Activated CD8-positive, alpha-beta T cell treated with anti-CD3 and anti-CD28 coated beads for 36 hours (primary cell): Measurements from ENCODE around the gene SLC43A2. TPM values are rescaled to one million over a fixed set of nuclear protein-coding genes. Genes with fewer than 3 reads are reported as not detected.

Experiments used
- ATAC-seq: fragments of 200-7000 bp; cut with Tn5 transposase; one replicate; pipeline ENCODE4 v1.10.0; 2021; ENCODE audit warnings: mild to moderate bottlenecking, moderate library complexity
- CTCF ChIA-PET: fragments of 350-600 bp; sonication (Branson Sonifier 250); formaldehyde crosslinking; loops from one replicate; lab custom pipeline; 2021; ENCODE audit warnings: antibody characterized with exemption; lab: Charles Lee
- POLR2A ChIA-PET: fragments of 350-600 bp; sonication (Branson Sonifier 250); formaldehyde crosslinking; loops from one replicate; lab custom pipeline; 2021; ENCODE audit warnings: antibody characterized with exemption; lab: Charles Lee
- DNase-seq: peaks from one replicate; pipeline ENCODE4 v3.0.0-alpha.2; 2020
- H3K27ac Mint-ChIP-seq: one replicate; pipeline ENCODE4 v1.8.0; 2021; ENCODE audit warnings: mild to moderate bottlenecking, mixed read lengths
- H3K27me3 Mint-ChIP-seq: one replicate; pipeline ENCODE4 v1.8.0; 2021; ENCODE audit warnings: mixed read lengths
- H3K36me3 Mint-ChIP-seq: one replicate; pipeline ENCODE4 v1.8.0; 2021; ENCODE audit warnings: low read depth, mixed read lengths
- H3K4me1 Mint-ChIP-seq: one replicate; pipeline ENCODE4 v1.8.0; 2021; ENCODE audit warnings: low read depth, mixed read lengths
- H3K4me3 Mint-ChIP-seq: one replicate; pipeline ENCODE4 v1.8.0; 2021; ENCODE audit warnings: mild to moderate bottlenecking, moderate library complexity, mixed read lengths
- H3K9me3 Mint-ChIP-seq: one replicate; pipeline ENCODE4 v1.8.0; 2021; ENCODE audit warnings: mixed read lengths
- intact Hi-C: fragments of 100-400 bp; cut with micrococcal nuclease; formaldehyde crosslinking; loops from one replicate; pipeline ENCODE4 v1.10.0; 2022
- total RNA-seq, 2 experiments: library from RNA; stranded (reverse); gene quantifications; one replicate each; pipeline ENCODE4 v1.2.3, GENCODE V29; 2021
- TF ChIP-seq, protein P1 (sequence below): fragments of 200-600 bp; IDR thresholded peaks from one replicate; pipeline ENCODE4 v1.8.0; 2022; ENCODE audit warnings: antibody characterized with exemption, mild to moderate bottlenecking

The SLC43A2 gene
- total RNA-seq, 2 experiments from 2014 or later, result 5.6 to 5.7 TPM

DNA sequence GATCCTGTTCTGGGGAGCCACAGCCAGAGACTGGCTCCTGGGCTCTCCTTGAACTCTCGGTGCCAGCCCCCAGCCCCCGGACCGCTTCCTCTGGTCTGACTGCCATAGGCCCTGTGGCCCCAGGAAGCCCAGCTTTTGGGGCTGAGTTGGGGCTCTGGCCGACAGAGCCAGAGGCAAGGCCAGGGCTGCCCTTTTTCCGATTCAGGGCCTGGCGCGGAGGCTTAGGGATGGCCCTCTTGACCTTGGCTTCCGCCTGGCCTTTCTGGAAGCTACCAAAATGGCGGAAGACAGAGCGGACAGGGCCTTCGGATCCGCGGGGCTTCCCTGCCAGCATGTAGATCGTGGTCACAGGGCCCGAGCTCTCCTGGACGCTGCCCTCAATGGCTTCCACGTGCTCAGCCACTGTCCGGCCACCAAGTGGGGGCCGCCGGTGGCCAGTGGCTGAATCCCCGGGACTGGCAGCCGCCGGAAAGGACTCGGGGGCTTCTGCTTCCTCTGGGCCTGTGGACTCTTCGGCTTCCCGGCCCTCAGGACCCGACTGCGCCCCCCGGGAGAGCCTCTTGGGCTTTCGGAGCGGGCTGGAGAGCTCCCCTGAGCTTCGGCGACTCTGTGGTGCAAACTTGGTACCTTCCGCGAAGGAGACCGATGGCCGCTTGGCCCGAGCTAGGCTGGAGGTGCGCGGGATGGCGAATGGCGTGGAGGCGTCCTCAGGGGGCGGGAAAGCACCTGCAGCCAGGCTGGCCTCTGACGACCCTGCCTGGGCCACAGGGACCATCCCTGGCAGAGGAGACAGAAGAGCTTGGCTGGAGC, 6.4 kb upstream of the SLC43A2 start:
- ATAC-seq (no peak), DNase-seq (no peak)
- Mint-ChIP-seq H3K4me1 (peaks cover 2% of the 10 kb centered on the region), H3K27me3 (no peaks in the 10 kb centered on the region), H3K36me3 (no peaks in the 10 kb centered on the region), H3K9me3 (no peaks in the 10 kb centered on the region), H3K4me3 (no peak overlapping the region), H3K27ac (no peak overlapping the region)
- intact Hi-C loops, result no loop called here
- TF ChIP-seq, protein P1, sequence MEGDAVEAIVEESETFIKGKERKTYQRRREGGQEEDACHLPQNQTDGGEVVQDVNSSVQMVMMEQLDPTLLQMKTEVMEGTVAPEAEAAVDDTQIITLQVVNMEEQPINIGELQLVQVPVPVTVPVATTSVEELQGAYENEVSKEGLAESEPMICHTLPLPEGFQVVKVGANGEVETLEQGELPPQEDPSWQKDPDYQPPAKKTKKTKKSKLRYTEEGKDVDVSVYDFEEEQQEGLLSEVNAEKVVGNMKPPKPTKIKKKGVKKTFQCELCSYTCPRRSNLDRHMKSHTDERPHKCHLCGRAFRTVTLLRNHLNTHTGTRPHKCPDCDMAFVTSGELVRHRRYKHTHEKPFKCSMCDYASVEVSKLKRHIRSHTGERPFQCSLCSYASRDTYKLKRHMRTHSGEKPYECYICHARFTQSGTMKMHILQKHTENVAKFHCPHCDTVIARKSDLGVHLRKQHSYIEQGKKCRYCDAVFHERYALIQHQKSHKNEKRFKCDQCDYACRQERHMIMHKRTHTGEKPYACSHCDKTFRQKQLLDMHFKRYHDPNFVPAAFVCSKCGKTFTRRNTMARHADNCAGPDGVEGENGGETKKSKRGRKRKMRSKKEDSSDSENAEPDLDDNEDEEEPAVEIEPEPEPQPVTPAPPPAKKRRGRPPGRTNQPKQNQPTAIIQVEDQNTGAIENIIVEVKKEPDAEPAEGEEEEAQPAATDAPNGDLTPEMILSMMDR, result no peak
- ChIA-PET CTCF (interaction anchor here (0.6 to 15.2 kb wide), 2 partner anchors 60 to 105 kb away, joined by 3 to 243 read pairs; no protein-coding TSS in a partner anchor), POLR2A (no interaction called here)

DNA sequence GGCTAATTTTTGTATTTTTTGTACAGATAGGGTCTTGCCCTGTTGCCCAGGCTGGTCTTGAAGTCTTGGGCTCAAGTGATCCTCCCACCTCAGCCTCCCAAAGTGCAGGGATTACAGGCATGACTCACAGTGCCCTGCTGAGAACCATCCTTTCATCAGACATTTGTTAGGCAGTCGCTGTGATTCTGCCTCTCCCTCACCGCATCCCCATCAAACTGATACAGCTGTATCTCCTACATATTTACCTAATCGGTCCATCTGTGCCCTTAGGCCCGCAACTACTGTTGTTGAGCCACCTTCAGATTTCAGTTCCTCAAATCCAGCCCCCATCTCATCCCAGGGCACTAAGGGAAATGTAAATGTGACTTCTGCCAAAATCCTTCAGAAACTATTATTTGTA, 2.0 kb upstream of the SLC43A2 start:
- POLR2A ChIA-PET, result interaction anchor here (0.6 to 2.9 kb wide), 7 partner anchors 12 to 101 kb away, joined by 3 to 11 read pairs (median 5); partner anchors contain the start of gene RILP

DNA sequence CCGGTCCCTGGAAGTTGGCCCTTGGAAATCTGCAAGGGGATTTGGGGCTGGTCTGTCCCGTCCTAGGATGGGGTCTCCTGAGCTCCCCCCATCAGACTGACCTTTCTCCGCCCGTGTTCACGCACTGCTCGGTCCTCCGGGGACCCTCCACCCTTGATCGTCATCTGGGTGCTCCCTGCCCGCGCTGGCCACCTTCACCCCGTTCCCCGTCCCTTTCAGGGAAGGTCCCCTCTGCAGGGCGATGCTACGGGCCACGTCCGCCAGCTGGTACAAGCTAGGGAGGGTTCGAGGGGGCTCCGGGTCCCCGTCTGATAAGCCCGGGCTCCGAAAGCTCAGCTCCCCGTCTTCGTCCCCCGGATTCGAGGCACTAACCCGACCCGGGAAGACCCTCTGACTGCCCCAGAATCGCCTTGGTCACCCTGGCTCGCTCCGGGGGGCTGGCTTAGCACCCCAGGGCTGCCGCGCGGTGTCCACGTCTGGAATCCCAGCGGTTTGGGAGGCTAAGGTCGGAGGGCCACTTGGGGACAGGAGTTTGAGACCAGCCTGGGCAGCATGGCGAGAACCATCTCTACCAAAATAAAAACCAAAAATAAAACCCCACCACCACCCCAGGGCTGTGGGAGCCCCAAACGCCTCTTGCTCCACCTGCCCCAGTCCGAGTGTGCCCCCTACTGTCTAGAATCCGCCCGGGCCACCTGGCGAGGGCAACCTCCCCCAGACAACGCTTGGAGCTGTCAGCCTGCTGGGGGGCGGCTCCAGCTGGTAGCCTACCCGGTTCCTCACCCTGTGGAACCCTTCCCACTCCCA, 1.1 kb upstream of the SLC43A2 start:
- Mint-ChIP-seq H3K4me3 (peak overlapping the region; percentile 75), H3K27ac (peak overlapping the region; percentile 26), H3K36me3 (no peaks in the 10 kb centered on the region), H3K9me3 (no peaks in the 10 kb centered on the region), H3K27me3 (peaks cover 8% of the 10 kb centered on the region), H3K4me1 (peaks cover 11% of the 10 kb centered on the region)
- intact Hi-C loops, result loop anchor here (1.0 kb wide), 1 partner anchor 55 kb away; no protein-coding TSS in a partner anchor
- POLR2A ChIA-PET, result interaction anchor here (0.7 to 2.9 kb wide), 8 partner anchors 11 to 238 kb away, joined by 3 to 11 read pairs (median 4); partner anchors contain the start of gene RILP
- DNase-seq, result peak; percentile 93
- TF ChIP-seq, protein P1, result peak; percentile 95
- ATAC-seq, result peak; percentile 63
- CTCF ChIA-PET, result interaction anchor here (0.6 to 15.2 kb wide), 40 partner anchors 10 to 416 kb away, joined by 3 to 243 read pairs (median 4); partner anchors contain the start of genes CRK, INPP5K, PITPNA and RILP

More for the DNA sequence above, 2.0 kb upstream of the SLC43A2 start:
- no peak for DNase-seq
- ATAC-seq, result no peak
- no peaks in the 10 kb centered on the region for H3K9me3 Mint-ChIP-seq
- intact Hi-C loops, result loop anchor here (1.0 kb wide), 1 partner anchor 56 kb away; no protein-coding TSS in a partner anchor
- TF ChIP-seq, protein P1, result no peak
- H3K27ac Mint-ChIP-seq, result no peak overlapping the region
- H3K4me3 Mint-ChIP-seq, result peak overlapping the region; percentile 28
- H3K4me1 Mint-ChIP-seq, result peaks cover 11% of the 10 kb centered on the region
- CTCF ChIA-PET, result interaction anchor here (0.6 to 15.2 kb wide), 35 partner anchors 9 to 417 kb away, joined by 3 to 243 read pairs (median 4); partner anchors contain the start of genes CRK, INPP5K, PITPNA and RILP
- H3K36me3 Mint-ChIP-seq, result no peaks in the 10 kb centered on the region
- H3K27me3 Mint-ChIP-seq, result peaks cover 8% of the 10 kb centered on the region

DNA sequence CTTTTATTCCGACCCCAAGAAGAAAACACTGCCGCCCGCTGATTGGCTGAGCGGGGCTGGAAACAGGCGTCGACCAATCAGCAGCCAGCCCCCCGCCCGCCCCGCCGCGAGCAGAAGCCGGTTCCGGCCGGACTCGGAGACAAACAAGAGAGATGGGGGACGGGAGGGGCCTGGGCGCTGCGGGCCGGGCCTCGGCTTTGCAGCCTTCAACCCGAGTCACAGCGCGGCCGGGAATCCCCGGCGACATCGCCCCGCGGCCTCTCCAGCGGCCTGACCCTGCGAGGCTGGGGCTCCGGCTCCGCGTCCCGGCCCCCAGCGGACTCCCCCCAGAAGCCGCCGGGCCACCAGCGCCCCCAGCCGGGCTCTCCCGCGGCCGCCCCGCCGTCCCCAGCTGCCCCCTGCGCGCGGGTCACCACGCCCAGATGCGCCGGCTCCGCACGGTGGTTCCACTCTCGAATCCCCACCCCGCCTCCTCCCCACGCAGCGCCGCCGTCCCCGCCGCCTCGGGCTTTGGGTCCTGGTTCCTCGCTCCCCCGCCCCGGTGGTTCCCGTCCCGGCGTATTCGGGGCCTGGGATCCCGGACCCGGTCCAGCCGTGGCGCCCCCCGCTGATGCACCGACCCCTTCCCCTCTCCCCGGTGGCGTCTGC, 346 bp upstream of the SLC43A2 start:
- Mint-ChIP-seq H3K4me1 (peaks cover 11% of the 10 kb centered on the region), H3K4me3 (peak overlapping the region; percentile 88), H3K36me3 (no peaks in the 10 kb centered on the region), H3K9me3 (no peaks in the 10 kb centered on the region), H3K27ac (peak overlapping the region; percentile 90), H3K27me3 (peaks cover 8% of the 10 kb centered on the region)
- DNase-seq (peak; percentile 96), ATAC-seq (peak; percentile 78)
- TF ChIP-seq, protein P1, result no peak
- intact Hi-C loops, result no loop called here
- ChIA-PET CTCF (interaction anchor here (0.8 to 15.2 kb wide), 17 partner anchors 9 to 264 kb away, joined by 3 to 243 read pairs (median 7); partner anchors contain the start of genes INPP5K, RILP and SCARF1), POLR2A (interaction anchor here (0.7 to 2.9 kb wide), 5 partner anchors 14 to 237 kb away, joined by 3 to 11 read pairs (median 6); partner anchors contain the start of gene RILP)
